ENCODE measurements around the gene OR51B6. TPM values are rescaled to one million over a fixed set of nuclear protein-coding genes. Genes with fewer than 3 reads are reported as not detected.

The OR51B6 gene
- not detected for total RNA-seq (ENCODE audit: unreplicated experiment)
- long read RNA-seq: 0 reads

- H3K36me3 Mint-ChIP-seq (ENCODE audit: unreplicated experiment): no peaks in the 10 kb centered on the region
- H3K4me1 Mint-ChIP-seq (ENCODE audit: low read depth, unreplicated experiment): no peaks in the 10 kb centered on the region
- TF ChIP-seq CTCF (IDR thresholded peaks at IDR 0.05; ENCODE audit: partially characterized antibody, unreplicated experiment): no peak
- H3K27ac Mint-ChIP-seq (ENCODE audit: unreplicated experiment): no peak within 1 kb of the TSS
- no peak for DNase-seq
- H3K9me3 Mint-ChIP-seq (ENCODE audit: unreplicated experiment): peaks cover 2% of the 10 kb centered on the region
- H3K27me3 Mint-ChIP-seq (ENCODE audit: unreplicated experiment): peaks cover 3% of the 10 kb centered on the region
- no peak within 1 kb of the TSS for H3K4me3 Mint-ChIP-seq (ENCODE audit: unreplicated experiment)
Observed at GRCh38 chr11:5351208-5351607, at the start of gene OR51B6. Gene OR51B6, plus strand, starts transcription at chr11:5351508. Its CDS starts 0 bp downstream, at chr11:5351508.

- H3K36me3 Mint-ChIP-seq (ENCODE audit: unreplicated experiment): no peaks in the 10 kb centered on the region
Observed at GRCh38 chr11:5301846-5302245, 49.5 kb upstream of the OR51B6 start, which contains the start of gene OR51B4. Gene OR51B4, minus strand, starts transcription at chr11:5301946. Its CDS starts 0 bp downstream, at chr11:5301946.

GRCh38 chr11:5303626-5304025 lies 47.7 kb upstream of the OR51B6 start:
- no peak overlapping the region for H3K4me3 Mint-ChIP-seq (ENCODE audit: unreplicated experiment)
- no peak overlapping the region for H3K27ac Mint-ChIP-seq (ENCODE audit: unreplicated experiment)
- DNase-seq: no peak
- no peaks in the 10 kb centered on the region for H3K27me3 Mint-ChIP-seq (ENCODE audit: unreplicated experiment)
- no peak for TF ChIP-seq CTCF (IDR thresholded peaks at IDR 0.05; ENCODE audit: partially characterized antibody, unreplicated experiment)
- H3K36me3 Mint-ChIP-seq (ENCODE audit: unreplicated experiment): no peaks in the 10 kb centered on the region
- H3K4me1 Mint-ChIP-seq (ENCODE audit: low read depth, unreplicated experiment): no peaks in the 10 kb centered on the region
- no peaks in the 10 kb centered on the region for H3K9me3 Mint-ChIP-seq (ENCODE audit: unreplicated experiment)

More at GRCh38 chr11:5301846-5302245, 49.5 kb upstream of the OR51B6 start, which contains the start of gene OR51B4:
- no peak for TF ChIP-seq CTCF (IDR thresholded peaks at IDR 0.05; ENCODE audit: partially characterized antibody, unreplicated experiment)
- DNase-seq: no peak
- no peak within 1 kb of the TSS for H3K4me3 Mint-ChIP-seq (ENCODE audit: unreplicated experiment)
- no peaks in the 10 kb centered on the region for H3K4me1 Mint-ChIP-seq (ENCODE audit: low read depth, unreplicated experiment)
- H3K27me3 Mint-ChIP-seq (ENCODE audit: unreplicated experiment): no peaks in the 10 kb centered on the region
- no peak within 1 kb of the TSS for H3K27ac Mint-ChIP-seq (ENCODE audit: unreplicated experiment)
- H3K9me3 Mint-ChIP-seq (ENCODE audit: unreplicated experiment): no peaks in the 10 kb centered on the region

- Mint-ChIP-seq H3K4me1 (ENCODE audit: low read depth, unreplicated experiment) (no peaks in the 10 kb centered on the region), H3K27ac (ENCODE audit: unreplicated experiment) (no peak overlapping the region), H3K9me3 (ENCODE audit: unreplicated experiment) (no peaks in the 10 kb centered on the region), H3K4me3 (ENCODE audit: unreplicated experiment) (no peak overlapping the region), H3K36me3 (ENCODE audit: unreplicated experiment) (no peaks in the 10 kb centered on the region), H3K27me3 (ENCODE audit: unreplicated experiment) (no peaks in the 10 kb centered on the region)
- no peak for TF ChIP-seq CTCF (IDR thresholded peaks at IDR 0.05; ENCODE audit: partially characterized antibody, unreplicated experiment)
- no peak for DNase-seq
Observed at GRCh38 chr11:5304046-5304445, 47.3 kb upstream of the OR51B6 start.

GRCh38 chr11:5307256-5308019 lies 43.9 kb upstream of the OR51B6 start:
- H3K27ac Mint-ChIP-seq (ENCODE audit: unreplicated experiment): no peak overlapping the region
- H3K36me3 Mint-ChIP-seq (ENCODE audit: unreplicated experiment): no peaks in the 10 kb centered on the region
- DNase-seq: no peak
- no peak for TF ChIP-seq CTCF (IDR thresholded peaks at IDR 0.05; ENCODE audit: partially characterized antibody, unreplicated experiment)
- no peaks in the 10 kb centered on the region for H3K4me1 Mint-ChIP-seq (ENCODE audit: low read depth, unreplicated experiment)
- no peaks in the 10 kb centered on the region for H3K9me3 Mint-ChIP-seq (ENCODE audit: unreplicated experiment)
- no peaks in the 10 kb centered on the region for H3K27me3 Mint-ChIP-seq (ENCODE audit: unreplicated experiment)
- no peak overlapping the region for H3K4me3 Mint-ChIP-seq (ENCODE audit: unreplicated experiment)
